Measurements from ENCODE around the gene DISC1.

DISC1 gene

DNA sequence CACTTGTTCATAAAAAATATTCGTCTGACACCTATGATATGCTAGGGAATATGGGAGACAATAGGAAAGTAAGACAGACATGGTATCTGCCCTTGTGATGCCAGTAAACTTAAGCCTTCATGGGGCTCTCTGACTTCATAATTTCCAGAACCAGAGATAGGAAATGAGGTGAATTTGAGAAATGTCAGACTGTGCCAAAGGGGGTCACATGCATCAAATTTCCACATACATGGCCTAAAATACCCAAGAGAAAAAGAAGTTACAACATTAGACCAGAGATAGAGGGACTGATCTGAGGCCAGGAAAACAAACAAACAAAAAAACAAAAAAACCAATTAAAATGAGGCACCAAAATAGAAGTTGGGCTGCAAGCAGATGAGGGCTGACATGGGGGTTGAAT, 75.7 kb downstream of the DISC1 start:
- Histone ChIP-seq H4K20me1 (ENCODE audit: insufficient read depth, low read length) (no peaks in the 10 kb centered on the region), H3K9me3 (ENCODE audit: insufficient read depth, low read length) (no peaks in the 10 kb centered on the region), H3K9ac (ENCODE audit: low read length) (no peak overlapping the region), H3K79me2 (ENCODE audit: low read length) (no peaks in the 10 kb centered on the region), H3K4me1 (ENCODE audit: low read length) (no peaks in the 10 kb centered on the region; the same call in 1 of the 2 replicates), H2AFZ (ENCODE audit: low read depth, low read length) (no peak overlapping the region), H3K36me3 (replicated peaks; ENCODE audit: low read depth, low read length) (no peaks in the 10 kb centered on the region), H3K27ac (ENCODE audit: low read length) (no peak overlapping the region), H3K27me3 (ENCODE audit: low read depth, low read length) (peaks cover 14% of the 10 kb centered on the region), H3K4me3 (ENCODE audit: low read length) (no peak overlapping the region), H3K4me2 (ENCODE audit: low read length) (no peak overlapping the region)
- TF ChIP-seq EZH2phosphoT487 (IDR thresholded peaks at IDR 0.05; ENCODE audit: low read depth) (no peak), CTCF (IDR thresholded peaks at IDR 0.05; ENCODE audit: low read depth, low read length) (no peak)

- Histone ChIP-seq H3K9ac (ENCODE audit: low read length) (no peak overlapping the region), H3K4me1 (ENCODE audit: low read length) (no peaks in the 10 kb centered on the region; the same call in 1 of the 2 replicates), H2AFZ (ENCODE audit: low read depth, low read length) (no peak overlapping the region), H3K79me2 (ENCODE audit: low read length) (no peaks in the 10 kb centered on the region), H4K20me1 (ENCODE audit: insufficient read depth, low read length) (no peaks in the 10 kb centered on the region), H3K4me2 (ENCODE audit: low read length) (no peak overlapping the region), H3K27me3 (ENCODE audit: low read depth, low read length) (peaks cover 19% of the 10 kb centered on the region), H3K27ac (ENCODE audit: low read length) (no peak overlapping the region), H3K9me3 (ENCODE audit: insufficient read depth, low read length) (no peaks in the 10 kb centered on the region), H3K36me3 (replicated peaks; ENCODE audit: low read depth, low read length) (no peaks in the 10 kb centered on the region), H3K4me3 (ENCODE audit: low read length) (no peak overlapping the region)
- TF ChIP-seq EZH2phosphoT487 (IDR thresholded peaks at IDR 0.05; ENCODE audit: low read depth), result no peak
- no peak for TF ChIP-seq CTCF (IDR thresholded peaks at IDR 0.05; ENCODE audit: low read depth, low read length)
Measured at GRCh38 chr1:231702804-231703203, 76.2 kb downstream of the DISC1 start.

- no peak overlapping the region for H3K9ac ChIP-seq (ENCODE audit: low read length)
- no peak overlapping the region for H3K27ac ChIP-seq (ENCODE audit: low read length)
- H3K79me2 ChIP-seq (ENCODE audit: low read length), result no peaks in the 10 kb centered on the region
- no peak overlapping the region for H2AFZ ChIP-seq (ENCODE audit: low read depth, low read length)
- no peaks in the 10 kb centered on the region for H3K9me3 ChIP-seq (ENCODE audit: insufficient read depth, low read length)
- H3K36me3 ChIP-seq (replicated peaks; ENCODE audit: low read depth, low read length), result no peaks in the 10 kb centered on the region
- H3K4me1 ChIP-seq (ENCODE audit: low read length), result no peaks in the 10 kb centered on the region
- H3K4me3 ChIP-seq (ENCODE audit: low read length), result no peak overlapping the region
- H3K27me3 ChIP-seq (ENCODE audit: low read depth, low read length), result peaks cover 30% of the 10 kb centered on the region
- no peaks in the 10 kb centered on the region for H4K20me1 ChIP-seq (ENCODE audit: insufficient read depth, low read length)
- TF ChIP-seq EZH2phosphoT487 (IDR thresholded peaks at IDR 0.05; ENCODE audit: low read depth), result no peak
- TF ChIP-seq CTCF (IDR thresholded peaks at IDR 0.05; ENCODE audit: low read depth, low read length), result no peak
- H3K4me2 ChIP-seq (ENCODE audit: low read length), result no peak overlapping the region
Measured at GRCh38 chr1:231705806-231706760, 79.5 kb downstream of the DISC1 start.

- H3K36me3 ChIP-seq (replicated peaks; ENCODE audit: low read depth, low read length), result no peaks in the 10 kb centered on the region
- no peak overlapping the region for H3K4me2 ChIP-seq (ENCODE audit: low read length)
- no peaks in the 10 kb centered on the region for H3K9me3 ChIP-seq (ENCODE audit: insufficient read depth, low read length)
- no peak overlapping the region for H3K4me3 ChIP-seq (ENCODE audit: low read length)
- H3K27ac ChIP-seq (ENCODE audit: low read length), result no peak overlapping the region
- peaks cover 32% of the 10 kb centered on the region for H3K27me3 ChIP-seq (ENCODE audit: low read depth, low read length)
- no peaks in the 10 kb centered on the region for H3K79me2 ChIP-seq (ENCODE audit: low read length)
- no peaks in the 10 kb centered on the region for H3K4me1 ChIP-seq (ENCODE audit: low read length)
- TF ChIP-seq EZH2phosphoT487 (IDR thresholded peaks at IDR 0.05; ENCODE audit: low read depth), result no peak
- TF ChIP-seq CTCF (IDR thresholded peaks at IDR 0.05; ENCODE audit: low read depth, low read length), result no peak
- no peak overlapping the region for H3K9ac ChIP-seq (ENCODE audit: low read length)
- H4K20me1 ChIP-seq (ENCODE audit: insufficient read depth, low read length), result no peaks in the 10 kb centered on the region
- H2AFZ ChIP-seq (ENCODE audit: low read depth, low read length), result no peak overlapping the region
Measured at GRCh38 chr1:231706934-231707333, 80.3 kb downstream of the DISC1 start.
